Activated naive CD4-positive, alpha-beta T cell treated with anti-CD3 and anti-CD28 coated beads, Interleukin-2, amount 50 U/mL, for 24 hours (primary cell): ENCODE data around the gene MTRF1.
"Not testable (repeated sequence)": the region's sequence is repeated elsewhere in the genome, so short reads cannot be mapped to it uniquely, and the experiment has no call there.

Experiments
- H3K27ac Mint-ChIP-seq: one replicate; pipeline ENCODE4 v1.8.0; 2021; ENCODE audit warnings: mild to moderate bottlenecking, mixed read lengths
- H3K27me3 Mint-ChIP-seq: one replicate; pipeline ENCODE4 v1.8.0; 2021; ENCODE audit warnings: mixed read lengths
- H3K36me3 Mint-ChIP-seq: one replicate; pipeline ENCODE4 v1.8.0; 2021; ENCODE audit warnings: mixed read lengths
- H3K4me1 Mint-ChIP-seq: one replicate; pipeline ENCODE4 v1.8.0; 2021; ENCODE audit warnings: mixed read lengths
- H3K4me3 Mint-ChIP-seq: one replicate; pipeline ENCODE4 v1.8.0; 2021; ENCODE audit warnings: mild to moderate bottlenecking, mixed read lengths
- H3K9me3 Mint-ChIP-seq: one replicate; pipeline ENCODE4 v1.8.0; 2021; ENCODE audit warnings: mixed read lengths

MTRF1 gene

DNA sequence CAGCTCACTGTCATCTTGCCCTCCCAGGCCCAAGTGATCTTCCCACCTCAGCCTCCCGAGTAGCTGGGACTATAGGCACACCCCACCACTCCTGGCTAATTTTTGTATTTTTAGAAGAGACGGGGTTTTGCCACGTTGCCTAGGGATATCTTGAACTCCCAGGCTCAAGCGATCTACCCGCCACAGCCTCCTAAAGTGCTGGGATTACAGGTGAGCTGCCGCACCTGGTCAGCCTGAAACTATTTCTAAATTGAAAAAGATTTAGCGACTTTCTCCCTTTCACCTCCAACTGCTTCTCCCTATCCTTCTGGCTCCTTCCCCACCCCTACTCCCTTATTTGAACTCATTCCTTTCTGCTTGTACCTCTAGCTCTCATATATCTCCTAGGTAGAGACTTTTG, 27.9 kb upstream of the MTRF1 start:
- Mint-ChIP-seq H3K27ac (no peak overlapping the region), H3K36me3 (peaks cover 4% of the 10 kb centered on the region), H3K9me3 (peaks cover 4% of the 10 kb centered on the region), H3K4me3 (no peak overlapping the region), H3K4me1 (peaks cover 30% of the 10 kb centered on the region), H3K27me3 (no peaks in the 10 kb centered on the region)

DNA sequence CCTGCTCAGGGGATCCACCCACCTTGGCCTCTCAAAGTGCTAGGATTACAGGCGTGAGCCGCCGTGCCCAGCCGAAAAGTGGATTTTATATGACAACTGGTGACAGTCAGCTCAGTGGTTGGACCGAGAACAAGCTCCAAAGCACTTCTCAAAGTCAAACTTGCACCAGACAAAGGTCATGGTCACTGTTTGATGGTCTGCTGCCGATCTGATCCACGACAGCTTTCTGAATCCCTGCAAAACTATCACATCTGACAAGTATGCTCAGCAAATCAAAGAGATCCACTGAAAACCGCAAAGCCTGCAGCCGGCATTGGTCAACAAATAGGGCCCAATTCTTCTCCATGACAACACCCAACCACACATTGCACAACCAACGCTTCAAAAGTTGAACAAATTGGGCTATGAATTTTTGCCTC, 26.1 kb upstream of the MTRF1 start:
- no peak overlapping the region for H3K4me3 Mint-ChIP-seq
- H3K27ac Mint-ChIP-seq, result no peak overlapping the region
- no peaks in the 10 kb centered on the region for H3K27me3 Mint-ChIP-seq
- H3K4me1 Mint-ChIP-seq, result peaks cover 44% of the 10 kb centered on the region
- H3K36me3 Mint-ChIP-seq, result peaks cover 8% of the 10 kb centered on the region
- peaks cover 4% of the 10 kb centered on the region for H3K9me3 Mint-ChIP-seq

DNA sequence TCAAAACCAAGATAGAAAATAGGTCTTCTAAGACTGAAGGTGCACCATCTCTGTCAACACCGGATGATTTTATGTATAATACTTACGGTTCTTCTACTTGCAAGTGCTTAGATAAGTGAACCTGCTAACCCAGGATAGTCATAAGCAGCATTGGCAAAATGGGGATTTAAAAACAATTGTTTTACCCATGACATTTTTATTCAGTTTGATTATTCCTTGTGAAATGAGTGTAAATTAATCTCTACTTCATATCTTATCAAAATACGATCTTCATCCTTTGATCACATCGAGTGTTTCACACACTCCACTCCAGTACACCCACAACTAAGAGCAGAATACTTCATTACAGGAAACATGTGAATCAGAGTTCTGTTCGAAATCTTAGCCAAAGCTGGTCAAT, 23.0 kb upstream of the MTRF1 start:
- peaks cover 48% of the 10 kb centered on the region for H3K4me1 Mint-ChIP-seq
- H3K9me3 Mint-ChIP-seq, result peaks cover 4% of the 10 kb centered on the region
- peak overlapping the region; percentile 71 for H3K4me3 Mint-ChIP-seq
- H3K36me3 Mint-ChIP-seq, result peaks cover 7% of the 10 kb centered on the region
- H3K27ac Mint-ChIP-seq, result peak overlapping the region; percentile 98
- no peaks in the 10 kb centered on the region for H3K27me3 Mint-ChIP-seq

DNA sequence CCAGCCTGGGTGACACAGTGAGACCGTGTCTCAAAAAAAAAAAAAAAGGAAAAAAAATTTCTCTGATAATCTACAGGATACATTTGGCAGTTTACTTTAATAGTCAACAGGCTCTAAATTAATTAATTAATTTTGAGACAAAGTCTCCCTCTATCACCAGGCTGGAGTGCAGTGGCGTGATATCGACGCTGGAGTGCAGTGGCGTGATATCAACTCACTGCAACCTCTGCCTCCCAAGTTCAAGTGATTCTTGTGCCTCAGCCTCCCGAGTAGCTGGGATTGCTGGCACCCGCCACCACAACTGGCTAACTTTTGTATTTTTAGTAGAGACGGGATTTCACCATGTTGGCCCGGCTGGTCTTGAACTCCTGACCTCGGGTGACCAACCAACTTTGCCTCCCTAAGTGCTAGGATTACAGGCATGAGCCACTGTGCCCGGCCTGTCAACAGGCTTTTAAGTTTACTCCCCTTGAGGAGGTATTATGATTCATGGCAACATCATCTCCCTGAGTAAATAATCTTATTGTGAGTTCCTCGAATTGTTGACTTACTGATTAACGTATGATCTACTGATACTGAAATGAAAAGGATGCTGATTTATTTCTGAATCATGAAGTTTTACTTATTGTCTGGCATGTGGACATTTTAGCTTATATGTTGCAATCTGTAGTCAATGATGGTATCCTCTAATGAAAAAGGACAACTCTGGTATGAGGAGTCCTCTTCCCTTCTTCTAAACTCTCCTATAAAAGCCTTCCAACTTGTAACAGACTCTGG, 21.3 kb upstream of the MTRF1 start:
- Mint-ChIP-seq H3K9me3 (peaks cover 4% of the 10 kb centered on the region), H3K36me3 (peaks cover 7% of the 10 kb centered on the region), H3K4me3 (peak overlapping the region; percentile 72), H3K27me3 (no peaks in the 10 kb centered on the region), H3K4me1 (peaks cover 54% of the 10 kb centered on the region), H3K27ac (peak overlapping the region; percentile 60)

DNA sequence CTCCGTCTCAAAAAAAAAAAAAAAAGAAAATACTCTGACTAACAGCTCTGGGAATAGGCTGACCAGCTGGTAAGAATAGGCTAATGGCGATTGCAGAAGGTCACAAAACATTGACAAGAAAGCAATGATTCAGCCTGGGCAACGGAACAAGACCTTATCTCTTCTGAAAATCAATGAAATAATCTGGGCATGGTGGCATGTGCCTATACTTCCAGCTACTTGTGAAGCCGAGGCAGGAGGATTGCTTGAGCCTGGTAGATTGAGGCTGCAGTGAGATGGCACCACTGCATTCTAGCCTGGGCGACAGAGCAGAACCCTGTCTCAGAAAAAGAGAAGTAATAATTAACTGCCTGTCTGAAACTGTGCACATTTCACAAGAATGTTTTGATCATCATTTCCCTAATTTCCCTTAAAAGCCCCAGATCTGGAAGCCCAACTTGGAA, 18.8 kb upstream of the MTRF1 start:
- Mint-ChIP-seq H3K27me3 (no peaks in the 10 kb centered on the region), H3K4me1 (peaks cover 41% of the 10 kb centered on the region), H3K4me3 (no peak overlapping the region), H3K36me3 (peaks cover 7% of the 10 kb centered on the region), H3K9me3 (peaks cover 4% of the 10 kb centered on the region), H3K27ac (no peak overlapping the region)

DNA sequence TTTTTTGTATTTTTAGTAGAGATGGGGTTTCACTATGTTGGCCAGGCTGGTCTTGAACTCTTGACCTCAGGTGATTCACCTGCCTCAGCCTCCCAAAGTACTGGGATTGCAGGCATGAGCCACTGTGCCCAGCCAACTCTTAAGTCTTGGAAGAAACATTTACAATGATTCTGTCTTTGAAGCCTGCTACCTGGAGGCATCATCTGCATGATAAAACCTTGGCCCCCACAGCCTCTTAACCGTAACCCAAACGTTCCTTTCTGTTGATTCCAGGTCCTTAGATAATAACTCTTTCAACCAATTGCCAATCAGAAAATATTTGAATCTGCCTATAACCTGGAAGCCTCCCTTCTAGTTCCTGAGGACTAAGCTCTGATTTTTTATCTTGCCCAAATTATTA, 15.8 kb upstream of the MTRF1 start:
- H3K27me3 Mint-ChIP-seq, H3K27ac Mint-ChIP-seq, H3K9me3 Mint-ChIP-seq, H3K36me3 Mint-ChIP-seq, H3K4me3 Mint-ChIP-seq: not testable (repeated sequence)
- H3K4me1 Mint-ChIP-seq, result peaks cover 24% of the 10 kb centered on the region

DNA sequence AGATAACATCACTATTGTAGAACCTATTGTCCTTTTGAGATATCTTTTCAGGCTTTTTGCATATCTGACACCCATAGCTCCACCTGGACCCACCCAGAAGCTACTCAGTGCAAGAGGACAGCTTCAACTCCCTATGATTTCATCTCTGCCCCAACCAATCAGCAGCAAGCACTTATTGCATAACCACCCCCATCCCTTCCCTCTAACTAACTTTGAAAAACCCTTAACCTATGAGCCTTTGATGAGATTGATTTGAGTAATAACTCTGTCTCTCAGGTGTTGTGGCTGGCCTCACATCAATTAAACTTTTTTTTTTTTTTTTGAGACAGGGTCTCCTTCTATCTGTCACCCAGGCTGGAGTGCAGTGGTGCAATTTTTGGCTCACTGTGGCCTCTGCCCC, 13.4 kb upstream of the MTRF1 start:
- Mint-ChIP-seq H3K36me3 (peaks cover 2% of the 10 kb centered on the region), H3K27ac (no peak overlapping the region), H3K9me3 (peaks cover 5% of the 10 kb centered on the region), H3K27me3 (no peaks in the 10 kb centered on the region), H3K4me3 (no peak overlapping the region), H3K4me1 (peaks cover 38% of the 10 kb centered on the region)

DNA sequence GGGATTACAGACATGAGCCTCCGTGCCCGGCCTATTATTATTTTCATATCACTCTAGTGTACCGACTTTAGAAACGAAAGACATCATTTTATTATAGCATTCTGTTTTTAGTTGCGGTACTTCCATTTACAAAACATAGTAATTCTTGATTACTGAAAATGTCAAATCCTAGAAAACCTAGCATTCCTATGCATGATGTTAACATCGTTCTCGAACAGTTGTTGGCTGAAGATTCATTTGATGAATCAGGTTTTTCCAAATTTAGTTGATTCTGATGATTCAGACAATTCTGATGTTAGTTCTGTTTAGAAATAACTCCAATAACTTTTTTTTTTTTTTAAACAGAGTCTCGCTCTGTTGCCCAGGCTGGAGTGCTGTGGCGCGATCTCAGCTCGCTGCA, 11.5 kb upstream of the MTRF1 start:
- H3K9me3 Mint-ChIP-seq, result peaks cover 6% of the 10 kb centered on the region
- no peak overlapping the region for H3K27ac Mint-ChIP-seq
- H3K27me3 Mint-ChIP-seq, result no peaks in the 10 kb centered on the region
- H3K4me1 Mint-ChIP-seq, result peaks cover 41% of the 10 kb centered on the region
- H3K36me3 Mint-ChIP-seq, result peaks cover 2% of the 10 kb centered on the region
- H3K4me3 Mint-ChIP-seq, result no peak overlapping the region

DNA sequence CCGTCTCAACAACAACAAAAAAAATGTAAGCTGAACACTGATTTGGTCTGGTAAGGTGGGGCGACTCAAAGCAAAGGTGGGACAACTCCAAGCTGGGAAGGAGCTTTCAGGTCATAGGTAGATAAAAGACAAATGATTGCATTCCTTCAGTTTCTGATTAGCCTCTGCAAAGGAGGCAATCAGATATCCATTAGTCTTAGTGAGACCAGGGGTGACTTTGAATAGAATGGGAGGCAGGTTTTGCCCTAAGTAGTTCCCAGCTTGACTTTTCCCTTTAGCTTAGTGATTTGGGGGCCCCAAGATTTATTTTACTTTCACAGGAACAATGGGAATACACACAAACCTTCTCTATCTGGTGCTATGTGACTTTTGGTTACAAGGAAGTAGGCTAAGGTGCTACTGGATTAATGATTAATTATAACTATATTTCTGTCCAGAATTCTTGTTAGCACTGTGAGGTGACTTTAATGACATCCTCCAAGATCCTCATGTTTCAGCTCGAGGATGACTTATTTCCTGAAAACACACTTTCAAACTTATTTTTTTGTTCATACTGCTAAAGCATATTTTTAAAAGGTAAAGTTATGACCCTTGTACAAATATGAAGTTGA, 10.6 kb upstream of the MTRF1 start:
- Mint-ChIP-seq H3K4me3 (no peak overlapping the region), H3K4me1 (peaks cover 41% of the 10 kb centered on the region), H3K36me3 (peaks cover 2% of the 10 kb centered on the region), H3K27ac (no peak overlapping the region), H3K9me3 (peaks cover 6% of the 10 kb centered on the region), H3K27me3 (no peaks in the 10 kb centered on the region)

DNA sequence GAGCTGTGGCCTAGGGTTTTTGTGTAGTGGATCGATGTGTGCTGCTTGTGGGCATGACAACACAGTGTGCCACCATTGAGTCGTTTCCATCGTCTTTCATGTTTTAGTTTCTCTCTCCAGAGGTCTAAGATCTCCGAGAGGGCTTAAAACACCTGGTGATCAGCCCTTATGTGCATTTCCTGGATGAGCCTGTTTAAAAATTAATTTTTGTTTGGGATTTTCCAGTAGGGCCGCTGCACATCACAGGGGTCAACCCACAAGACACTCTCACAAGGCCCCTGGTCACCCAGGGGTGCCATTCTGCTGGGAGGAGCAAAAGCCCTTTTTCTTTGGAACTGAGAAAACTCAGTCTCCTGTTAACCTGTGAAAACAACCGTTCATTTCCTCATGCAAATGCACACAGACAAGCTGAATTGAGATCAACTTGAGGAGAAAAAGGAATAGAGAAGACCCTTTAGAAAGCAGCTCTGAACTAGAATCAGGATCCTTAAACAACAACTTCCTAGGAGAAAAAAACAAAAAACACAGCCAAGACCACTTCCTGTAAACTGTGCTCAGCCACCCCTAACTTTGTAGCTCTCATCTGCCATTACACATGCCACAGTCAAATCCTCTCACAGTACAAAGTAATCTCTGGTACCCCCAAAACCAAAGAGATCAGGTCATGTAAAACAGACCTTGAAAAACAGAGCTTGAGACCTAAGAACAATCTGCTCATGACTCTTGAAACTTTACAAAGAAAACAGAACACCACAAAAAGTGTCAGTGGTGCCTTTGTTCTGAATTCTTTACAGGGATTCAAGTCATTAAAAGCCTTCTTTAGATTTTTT, 8.3 kb upstream of the MTRF1 start:
- peak overlapping the region; percentile 98 for H3K27ac Mint-ChIP-seq
- peaks cover 4% of the 10 kb centered on the region for H3K36me3 Mint-ChIP-seq
- H3K9me3 Mint-ChIP-seq, result peaks cover 6% of the 10 kb centered on the region
- H3K27me3 Mint-ChIP-seq, result no peaks in the 10 kb centered on the region
- peaks cover 35% of the 10 kb centered on the region for H3K4me1 Mint-ChIP-seq
- H3K4me3 Mint-ChIP-seq, result peak overlapping the region; percentile 68

DNA sequence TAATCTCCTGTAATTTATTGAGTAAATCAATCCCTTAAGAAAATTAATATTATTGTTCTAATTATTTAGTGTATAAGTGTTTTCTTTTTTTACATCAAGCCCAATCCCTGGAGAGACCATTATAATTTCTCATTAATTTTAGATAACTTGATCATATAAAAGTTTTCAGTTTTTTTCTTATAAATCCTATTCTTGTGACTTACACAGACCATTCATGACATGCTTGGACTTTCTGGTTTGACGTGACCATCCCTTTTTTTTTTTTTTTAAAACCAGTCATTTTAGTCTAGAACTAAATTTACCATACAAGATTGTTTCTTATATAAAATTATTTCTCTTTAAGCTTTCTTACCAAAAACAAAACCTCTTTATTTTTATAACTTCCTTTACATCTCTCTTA, 5.4 kb upstream of the MTRF1 start:
- Mint-ChIP-seq H3K4me1 (peaks cover 32% of the 10 kb centered on the region), H3K9me3 (peaks cover 6% of the 10 kb centered on the region), H3K27me3 (no peaks in the 10 kb centered on the region), H3K36me3 (peaks cover 4% of the 10 kb centered on the region), H3K4me3 (no peak overlapping the region), H3K27ac (no peak overlapping the region)

DNA sequence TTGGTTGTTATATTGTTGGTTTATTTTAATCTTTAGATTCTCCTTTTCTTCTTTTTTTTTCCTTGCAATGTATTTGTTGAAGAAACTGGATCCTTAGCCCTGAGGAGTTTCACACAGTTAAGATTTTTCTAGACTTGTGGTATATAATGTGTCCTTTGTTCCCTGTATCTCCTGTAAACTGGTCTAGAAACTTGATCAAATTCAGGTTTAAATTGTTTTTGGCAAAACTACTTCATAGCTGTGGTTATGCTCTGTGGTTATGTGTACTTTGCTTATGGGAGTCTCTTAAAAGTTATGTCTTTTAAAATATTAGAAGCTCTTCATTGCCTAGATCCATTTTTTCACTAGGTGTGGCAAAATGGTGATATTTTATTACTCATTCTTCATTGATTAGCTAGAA, 3.7 kb upstream of the MTRF1 start:
- Mint-ChIP-seq H3K9me3 (peaks cover 3% of the 10 kb centered on the region), H3K27ac (peak overlapping the region; percentile 55), H3K4me1 (peaks cover 28% of the 10 kb centered on the region)

DNA sequence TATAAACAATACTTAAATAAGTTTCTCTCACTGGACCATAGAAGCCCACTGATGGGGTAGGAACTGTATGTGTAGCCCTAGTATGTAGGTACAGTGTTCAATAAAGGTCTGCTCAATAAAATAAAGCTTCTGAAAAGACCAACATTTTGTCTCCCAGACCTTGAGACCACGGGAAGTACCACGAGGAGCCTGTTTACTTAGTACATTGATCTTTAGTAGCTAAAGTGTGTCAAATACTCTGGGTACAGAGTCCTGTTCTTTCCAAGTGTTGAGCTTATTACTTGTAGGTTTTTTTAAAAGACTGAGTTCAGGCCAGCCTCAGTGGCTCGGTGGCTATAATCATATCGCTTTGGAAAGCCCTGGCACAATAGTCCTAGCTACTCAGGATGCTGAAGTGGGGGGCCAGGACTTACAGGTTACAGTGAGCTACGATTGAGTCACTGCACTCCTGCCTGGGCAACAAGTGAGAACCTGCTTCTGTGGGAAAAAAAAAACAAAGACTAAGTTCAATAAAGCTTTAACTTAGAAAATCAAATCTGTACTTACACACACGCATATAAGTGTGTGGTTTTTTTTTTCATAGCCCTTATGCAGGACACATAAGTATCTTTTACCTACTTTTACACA, 3.4 kb downstream of the MTRF1 start:
- Mint-ChIP-seq H3K36me3 (peaks cover 22% of the 10 kb centered on the region), H3K27ac (no peak overlapping the region), H3K4me1 (peaks cover 49% of the 10 kb centered on the region), H3K27me3 (no peaks in the 10 kb centered on the region), H3K9me3 (no peaks in the 10 kb centered on the region), H3K4me3 (no peak overlapping the region)

More for the DNA sequence above, 3.7 kb upstream of the MTRF1 start:
- peak overlapping the region; percentile 30 for H3K4me3 Mint-ChIP-seq
- H3K27me3 Mint-ChIP-seq, result no peaks in the 10 kb centered on the region
- peaks cover 4% of the 10 kb centered on the region for H3K36me3 Mint-ChIP-seq

DNA sequence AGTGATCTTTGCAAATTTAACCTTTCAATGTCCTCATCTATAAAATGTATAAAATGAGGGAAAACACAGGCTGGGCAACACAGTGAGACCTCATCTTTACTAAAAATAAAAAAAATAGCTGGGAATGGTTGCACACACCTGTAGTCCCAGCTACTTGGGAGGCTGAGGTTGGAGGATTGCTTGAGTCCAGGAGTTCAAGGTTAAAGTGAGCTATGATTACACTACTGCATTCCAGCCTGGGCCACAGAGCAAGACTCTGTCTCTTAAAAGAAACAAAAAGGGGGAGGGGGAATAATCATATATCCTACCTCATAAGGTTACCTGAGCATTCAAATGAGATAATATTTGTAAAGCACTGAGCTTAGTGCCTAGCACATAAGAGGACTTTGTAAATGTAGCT, 5.8 kb downstream of the MTRF1 start:
- peaks cover 44% of the 10 kb centered on the region for H3K4me1 Mint-ChIP-seq
- peaks cover 27% of the 10 kb centered on the region for H3K36me3 Mint-ChIP-seq
- no peaks in the 10 kb centered on the region for H3K27me3 Mint-ChIP-seq
- H3K27ac Mint-ChIP-seq, result no peak overlapping the region
- no peaks in the 10 kb centered on the region for H3K9me3 Mint-ChIP-seq
- H3K4me3 Mint-ChIP-seq, result no peak overlapping the region

DNA sequence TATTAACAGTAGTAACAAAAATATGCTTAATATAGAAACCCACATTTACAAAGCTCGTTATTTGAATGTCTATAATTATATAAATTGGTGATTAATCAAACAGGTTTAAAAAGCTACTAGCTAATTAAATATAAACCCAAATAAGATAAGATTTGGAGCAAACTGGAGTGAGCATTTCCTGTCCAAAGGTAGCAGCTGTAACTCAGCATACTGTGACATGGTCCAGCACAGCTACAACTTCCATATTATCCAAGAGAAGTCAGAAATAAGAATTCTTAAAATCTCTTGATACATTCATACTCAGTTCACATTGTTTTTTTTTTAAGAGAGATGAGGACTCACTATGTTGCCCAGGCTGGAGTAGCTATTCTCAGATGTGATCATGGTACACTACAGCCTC, 8.5 kb downstream of the MTRF1 start:
- Mint-ChIP-seq H3K9me3 (no peaks in the 10 kb centered on the region), H3K4me3 (no peak overlapping the region), H3K36me3 (peaks cover 40% of the 10 kb centered on the region), H3K4me1 (peaks cover 48% of the 10 kb centered on the region), H3K27me3 (no peaks in the 10 kb centered on the region), H3K27ac (no peak overlapping the region)
